ENCODE data around the gene TBCD.
A peak's percentile ranks its signal among the peaks of the same experiment; 100 is the strongest.

Gene TBCD

GRCh38 chr17:82960419-82961271, 208.8 kb downstream of the TBCD start:
- H3K18ac ChIP-seq (ENCODE audit: low read length): no peak overlapping the region
- H3K9me3 ChIP-seq (replicated peaks in 1 of 2; ENCODE audit: control insufficient read depth in 2 of 2, insufficient read depth in 1 of 2, low read depth in 1 of 2, low read length in 2 of 2): peaks cover 8 to 15% of the 10 kb centered on the region in 2 donors
- DNase-seq (ENCODE audit: low spot score): no peak
- H2BK5ac ChIP-seq (ENCODE audit: low read length): peak overlapping the region; percentile 24
- no peak overlapping the region for H3K4me2 ChIP-seq (ENCODE audit: insufficient read depth, low read length, poor library complexity, severe bottlenecking)
- no peak overlapping the region for H3K27ac ChIP-seq (replicated peaks; ENCODE audit: low read length)
- H3K4me1 ChIP-seq (ENCODE audit: control insufficient read depth in 2 of 2, insufficient read depth in 1 of 2, low read depth in 1 of 2, low read length in 2 of 2): peaks cover 0 to 3% of the 10 kb centered on the region in 2 donors
- no peaks in the 10 kb centered on the region for H3K27me3 ChIP-seq (ENCODE audit: control insufficient read depth in 3 of 3, insufficient read depth in 3 of 3, low read depth in 1 of 3, low read length in 3 of 3)
- H3K4ac ChIP-seq (ENCODE audit: low read length): no peak overlapping the region
- no peak overlapping the region for H3K9ac ChIP-seq (ENCODE audit: low read depth, low read length, poor library complexity)
- no peaks in the 10 kb centered on the region for H3K79me1 ChIP-seq (ENCODE audit: low read depth, low read length)
- H2AK5ac ChIP-seq (ENCODE audit: low read depth, low read length): peak overlapping the region; percentile 28
- no peak overlapping the region for H2BK120ac ChIP-seq (ENCODE audit: low read depth, low read length)
- no peak overlapping the region for H4K91ac ChIP-seq (ENCODE audit: low read depth, low read length, poor library complexity)
- whole genome bisulfite sequencing, 2 donors (ENCODE audit: extremely low coverage in 2 of 2, insufficient read length in 2 of 2, insufficient replicate concordance in 1 of 2): no CpG with 5 or more reads among the region's 67 CpGs
- no peak overlapping the region for H2BK15ac ChIP-seq (ENCODE audit: low read length)
- peak overlapping the region; percentile 22 for H2BK12ac ChIP-seq (ENCODE audit: low read length)
- no peak overlapping the region for H2AFZ ChIP-seq (ENCODE audit: low read length)
- H4K8ac ChIP-seq (ENCODE audit: low read depth, low read length): no peak overlapping the region
- no peak overlapping the region for H3K4me3 ChIP-seq (ENCODE audit: low read length in 2 of 2)
- peak overlapping the region; percentile 8 for H3K14ac ChIP-seq (ENCODE audit: low read length)
- H3K23ac ChIP-seq (ENCODE audit: low read depth, low read length, poor library complexity): no peak overlapping the region
- H3K36me3 ChIP-seq (replicated peaks in 1 of 2; ENCODE audit: control insufficient read depth in 2 of 2, insufficient read depth in 2 of 2, low read length in 2 of 2): peaks cover 7 to 8% of the 10 kb centered on the region in 2 donors

GRCh38 chr17:82961366-82962162, 209.7 kb downstream of the TBCD start:
- no peaks in the 10 kb centered on the region for H3K27me3 ChIP-seq (ENCODE audit: control insufficient read depth in 3 of 3, insufficient read depth in 3 of 3, low read depth in 1 of 3, low read length in 3 of 3)
- peak overlapping the region; percentile 43 for H2BK15ac ChIP-seq (ENCODE audit: low read length)
- H2AFZ ChIP-seq (ENCODE audit: low read length): no peak overlapping the region
- H3K9me3 ChIP-seq (replicated peaks in 1 of 2; ENCODE audit: control insufficient read depth in 2 of 2, insufficient read depth in 1 of 2, low read depth in 1 of 2, low read length in 2 of 2): peaks cover under 1 to 11% of the 10 kb centered on the region in 2 donors
- H2BK120ac ChIP-seq (ENCODE audit: low read depth, low read length): no peak overlapping the region
- no peak overlapping the region for H2AK5ac ChIP-seq (ENCODE audit: low read depth, low read length)
- no peak overlapping the region for H2BK12ac ChIP-seq (ENCODE audit: low read length)
- H3K79me1 ChIP-seq (ENCODE audit: low read depth, low read length): no peaks in the 10 kb centered on the region
- no peak for DNase-seq (ENCODE audit: low spot score)
- H4K8ac ChIP-seq (ENCODE audit: low read depth, low read length): no peak overlapping the region
- WGBS, 2 donors (ENCODE audit: extremely low coverage in 2 of 2, insufficient read length in 2 of 2, insufficient replicate concordance in 1 of 2): no CpG with 5 or more reads among the region's 19 CpGs
- H3K9ac ChIP-seq (ENCODE audit: low read depth, low read length, poor library complexity): no peak overlapping the region
- no peak overlapping the region for H3K27ac ChIP-seq (replicated peaks; ENCODE audit: low read length)
- H2BK5ac ChIP-seq (ENCODE audit: low read length): peak overlapping the region; percentile 82
- H3K4ac ChIP-seq (ENCODE audit: low read length): no peak overlapping the region
- H3K23ac ChIP-seq (ENCODE audit: low read depth, low read length, poor library complexity): no peak overlapping the region
- H3K14ac ChIP-seq (ENCODE audit: low read length): no peak overlapping the region
- no peak overlapping the region for H3K4me2 ChIP-seq (ENCODE audit: insufficient read depth, low read length, poor library complexity, severe bottlenecking)
- peak overlapping the region; percentile 28 for H3K18ac ChIP-seq (ENCODE audit: low read length)
- H3K36me3 ChIP-seq (replicated peaks in 1 of 2; ENCODE audit: control insufficient read depth in 2 of 2, insufficient read depth in 2 of 2, low read length in 2 of 2): peaks cover 7 to 8% of the 10 kb centered on the region in 2 donors
- no peak overlapping the region for H3K4me3 ChIP-seq (ENCODE audit: low read length in 2 of 2)
- peaks cover 0 to 3% of the 10 kb centered on the region in 2 donors for H3K4me1 ChIP-seq (ENCODE audit: control insufficient read depth in 2 of 2, insufficient read depth in 1 of 2, low read depth in 1 of 2, low read length in 2 of 2)
- no peak overlapping the region for H4K91ac ChIP-seq (ENCODE audit: low read depth, low read length, poor library complexity)

GRCh38 chr17:82962163-82962720, 210.4 kb downstream of the TBCD start:
- Histone ChIP-seq H3K36me3 (replicated peaks in 1 of 2; ENCODE audit: control insufficient read depth in 2 of 2, insufficient read depth in 2 of 2, low read length in 2 of 2) (peaks cover 7 to 8% of the 10 kb centered on the region in 2 donors), H4K8ac (ENCODE audit: low read depth, low read length) (no peak overlapping the region), H3K4me2 (ENCODE audit: insufficient read depth, low read length, poor library complexity, severe bottlenecking) (no peak overlapping the region), H3K4ac (ENCODE audit: low read length) (no peak overlapping the region), H3K14ac (ENCODE audit: low read length) (no peak overlapping the region), H2BK120ac (ENCODE audit: low read depth, low read length) (no peak overlapping the region), H2AK5ac (ENCODE audit: low read depth, low read length) (no peak overlapping the region), H2BK5ac (ENCODE audit: low read length) (no peak overlapping the region), H2BK12ac (ENCODE audit: low read length) (no peak overlapping the region), H4K91ac (ENCODE audit: low read depth, low read length, poor library complexity) (no peak overlapping the region), H3K9ac (ENCODE audit: low read depth, low read length, poor library complexity) (no peak overlapping the region), H3K18ac (ENCODE audit: low read length) (no peak overlapping the region), H3K27me3 (ENCODE audit: control insufficient read depth in 3 of 3, insufficient read depth in 3 of 3, low read depth in 1 of 3, low read length in 3 of 3) (no peaks in the 10 kb centered on the region), H3K27ac (replicated peaks; ENCODE audit: low read length) (no peak overlapping the region), H3K4me3 (ENCODE audit: low read length in 2 of 2) (no peak overlapping the region), H3K4me1 (ENCODE audit: control insufficient read depth in 2 of 2, insufficient read depth in 1 of 2, low read depth in 1 of 2, low read length in 2 of 2) (peaks cover 0 to 3% of the 10 kb centered on the region in 2 donors), H3K23ac (ENCODE audit: low read depth, low read length, poor library complexity) (no peak overlapping the region), H3K79me1 (ENCODE audit: low read depth, low read length) (no peaks in the 10 kb centered on the region), H2AFZ (ENCODE audit: low read length) (no peak overlapping the region), H3K9me3 (replicated peaks in 1 of 2; ENCODE audit: control insufficient read depth in 2 of 2, insufficient read depth in 1 of 2, low read depth in 1 of 2, low read length in 2 of 2) (peaks cover 0 to 7% of the 10 kb centered on the region in 2 donors), H2BK15ac (ENCODE audit: low read length) (no peak overlapping the region)
- DNase-seq (ENCODE audit: low spot score): no peak
- no CpG with 5 or more reads among the region's 21 CpGs for WGBS, 2 donors (ENCODE audit: extremely low coverage in 2 of 2, insufficient read length in 2 of 2, insufficient replicate concordance in 1 of 2)
